Adrenal gland (tissue), 5 donors: ENCODE data around the gene CEP135.

Source experiments
- CTCF ChIP-seq, 6 experiments: fragments of 450-650 bp in 4 of 6; fragments of 200-600 bp in 2 of 6; sonication (generic) in 1 of 6; IDR thresholded peaks; 1 replicate in 5 of 6; 2 replicates in 1 of 6; pipeline versions ENCODE4 v1.5.1 to v1.8.0; 2016 to 2021; ENCODE audit warnings: antibody characterized with exemption in 6 of 6, mild to moderate bottlenecking in 2 of 6, moderate library complexity in 1 of 6
- POLR2A ChIP-seq, 2 donors: fragments of 450-650 bp; IDR thresholded peaks; one replicate each; pipeline ENCODE4 v1.6.1; 2017; ENCODE audit warnings: antibody characterized with exemption in 2 of 2, mild to moderate bottlenecking in 2 of 2, moderate library complexity in 1 of 2
- donor health status: DM: no; HTN: no; CAD: no.

GRCh38 chr4:56050625-56051024 lies 101.9 kb downstream of the CEP135 start:
- no peak for TF ChIP-seq CTCF (IDR thresholded peaks at IDR 0.05)
- TF ChIP-seq POLR2A (IDR thresholded peaks at IDR 0.05), result no peak
